ENCODE results near the gene CRYBG2. TPM values are rescaled to one million over a fixed set of nuclear protein-coding genes. Genes with fewer than 3 reads are reported as not detected.

The CRYBG2 gene
- total and polyA plus RNA-seq, 2 of the 13 experiments (the other 11 are each of a cell fraction or from before 2014, with no cell fraction given): 1.3 to 2.9 TPM

DNA sequence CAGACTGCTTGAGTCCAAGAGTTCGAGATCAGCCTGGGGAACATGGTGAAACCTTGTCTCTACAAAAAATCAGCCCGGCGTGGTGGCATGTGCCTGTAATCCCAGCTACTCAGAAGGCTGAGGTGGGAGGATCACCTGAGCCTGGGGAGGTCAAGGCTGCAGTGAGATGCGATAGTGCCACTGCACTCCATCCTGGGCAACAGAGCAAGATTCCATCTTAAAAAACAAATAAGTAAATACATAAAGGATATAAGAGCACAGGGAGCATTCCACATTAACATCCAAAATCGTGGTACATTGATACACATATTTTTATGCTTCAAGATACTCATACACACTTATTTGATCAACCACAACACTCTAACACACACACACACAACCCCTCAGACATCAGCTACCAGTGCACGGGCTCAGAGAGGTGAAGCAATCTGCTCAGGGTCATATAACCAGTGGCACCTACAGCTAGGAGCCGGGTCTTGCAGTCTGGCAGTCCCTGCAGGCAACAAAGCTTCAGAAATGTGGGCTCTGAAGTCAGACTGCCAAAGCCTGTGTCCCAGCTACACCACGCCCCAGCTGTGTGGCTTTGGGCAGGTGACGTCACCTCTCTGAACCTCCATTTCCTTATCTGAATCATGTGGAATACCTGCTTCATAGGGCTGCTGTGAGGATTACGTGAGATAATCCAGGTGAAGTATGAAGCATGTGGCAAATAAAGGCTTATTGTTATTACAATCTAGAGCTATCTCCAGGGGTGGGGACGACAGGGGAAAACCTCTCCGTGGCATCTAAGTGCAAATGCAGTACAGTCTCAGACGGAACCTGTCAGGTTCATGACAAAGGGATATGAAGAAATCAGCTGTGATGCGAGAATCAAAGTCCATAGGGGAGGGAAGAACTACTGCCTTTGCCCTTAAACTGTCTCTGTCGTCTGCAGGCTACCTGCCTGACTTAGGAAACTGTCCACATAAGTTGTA lies 4.8 kb upstream of the CRYBG2 start (continued):
- TF ChIP-seq GLI4 (CRISPR knock-in tag; IDR thresholded peaks at IDR 0.05; ENCODE audit: borderline replicate concordance): 0 out of 2 replicates have a peak, but pooled peaks have one; percentile 33
- TF ChIP-seq ZBTB2 (CRISPR knock-in tag; IDR thresholded peaks at IDR 0.05; ENCODE audit: low read depth): no peak
- TF ChIP-seq TAF1 (CRISPR knock-in tag; IDR thresholded peaks at IDR 0.05): 0 out of 2 replicates have a peak, but pooled peaks have one; percentile 32
- peak; percentile 25; the same call in 1 of the 2 replicates for TF ChIP-seq RARA (CRISPR knock-in tag; IDR thresholded peaks at IDR 0.05)
- TF ChIP-seq MYNN (CRISPR knock-in tag; IDR thresholded peaks at IDR 0.05; ENCODE audit: low read depth): no peak
- no peak for TF ChIP-seq HOMEZ (CRISPR knock-in tag; IDR thresholded peaks at IDR 0.05; ENCODE audit: low read depth)
- TF ChIP-seq ZNF768 (CRISPR knock-in tag; IDR thresholded peaks at IDR 0.05): peak; percentile 96
- TF ChIP-seq, protein P1, sequence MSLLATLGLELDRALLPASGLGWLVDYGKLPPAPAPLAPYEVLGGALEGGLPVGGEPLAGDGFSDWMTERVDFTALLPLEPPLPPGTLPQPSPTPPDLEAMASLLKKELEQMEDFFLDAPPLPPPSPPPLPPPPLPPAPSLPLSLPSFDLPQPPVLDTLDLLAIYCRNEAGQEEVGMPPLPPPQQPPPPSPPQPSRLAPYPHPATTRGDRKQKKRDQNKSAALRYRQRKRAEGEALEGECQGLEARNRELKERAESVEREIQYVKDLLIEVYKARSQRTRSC (CRISPR knock-in tag; IDR thresholded peaks at IDR 0.05; ENCODE audit: low read depth): no peak
- no peak for TF ChIP-seq RXRA (CRISPR knock-in tag; IDR thresholded peaks at IDR 0.05)
- no peak for TF ChIP-seq ZNF879 (CRISPR knock-in tag; IDR thresholded peaks at IDR 0.05)
- no peak for TF ChIP-seq ZNF629 (CRISPR knock-in tag; conservative IDR thresholded peaks at IDR 0.05)
- no peak for TF ChIP-seq ZNF12 (CRISPR knock-in tag; IDR thresholded peaks at IDR 0.05)
- TF ChIP-seq, protein P2, sequence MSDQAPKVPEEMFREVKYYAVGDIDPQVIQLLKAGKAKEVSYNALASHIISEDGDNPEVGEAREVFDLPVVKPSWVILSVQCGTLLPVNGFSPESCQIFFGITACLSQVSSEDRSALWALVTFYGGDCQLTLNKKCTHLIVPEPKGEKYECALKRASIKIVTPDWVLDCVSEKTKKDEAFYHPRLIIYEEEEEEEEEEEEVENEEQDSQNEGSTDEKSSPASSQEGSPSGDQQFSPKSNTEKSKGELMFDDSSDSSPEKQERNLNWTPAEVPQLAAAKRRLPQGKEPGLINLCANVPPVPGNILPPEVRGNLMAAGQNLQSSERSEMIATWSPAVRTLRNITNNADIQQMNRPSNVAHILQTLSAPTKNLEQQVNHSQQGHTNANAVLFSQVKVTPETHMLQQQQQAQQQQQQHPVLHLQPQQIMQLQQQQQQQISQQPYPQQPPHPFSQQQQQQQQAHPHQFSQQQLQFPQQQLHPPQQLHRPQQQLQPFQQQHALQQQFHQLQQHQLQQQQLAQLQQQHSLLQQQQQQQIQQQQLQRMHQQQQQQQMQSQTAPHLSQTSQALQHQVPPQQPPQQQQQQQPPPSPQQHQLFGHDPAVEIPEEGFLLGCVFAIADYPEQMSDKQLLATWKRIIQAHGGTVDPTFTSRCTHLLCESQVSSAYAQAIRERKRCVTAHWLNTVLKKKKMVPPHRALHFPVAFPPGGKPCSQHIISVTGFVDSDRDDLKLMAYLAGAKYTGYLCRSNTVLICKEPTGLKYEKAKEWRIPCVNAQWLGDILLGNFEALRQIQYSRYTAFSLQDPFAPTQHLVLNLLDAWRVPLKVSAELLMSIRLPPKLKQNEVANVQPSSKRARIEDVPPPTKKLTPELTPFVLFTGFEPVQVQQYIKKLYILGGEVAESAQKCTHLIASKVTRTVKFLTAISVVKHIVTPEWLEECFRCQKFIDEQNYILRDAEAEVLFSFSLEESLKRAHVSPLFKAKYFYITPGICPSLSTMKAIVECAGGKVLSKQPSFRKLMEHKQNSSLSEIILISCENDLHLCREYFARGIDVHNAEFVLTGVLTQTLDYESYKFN (CRISPR knock-in tag; conservative IDR thresholded peaks at IDR 0.05): peak; percentile 68
- no peak for TF ChIP-seq SRSF4 (IDR thresholded peaks at IDR 0.05; ENCODE audit: low read depth, low read length, poor library complexity, severe bottlenecking)
- TF ChIP-seq E2F2 (CRISPR knock-in tag; IDR thresholded peaks at IDR 0.05; ENCODE audit: borderline replicate concordance): no peak
- peak; percentile 33 for TF ChIP-seq TBL1XR1 (IDR thresholded peaks at IDR 0.05; ENCODE audit: borderline replicate concordance, low read length, partially characterized antibody)
- TF ChIP-seq HOXA7 (CRISPR knock-in tag; IDR thresholded peaks at IDR 0.05): no peak
- TF ChIP-seq ZNF34 (CRISPR knock-in tag; IDR thresholded peaks at IDR 0.05; ENCODE audit: borderline replicate concordance): no peak
- no peak for TF ChIP-seq FIP1L1 (IDR thresholded peaks at IDR 0.05; ENCODE audit: borderline replicate concordance, insufficient read depth, low read depth, low read length)
- no peak for TF ChIP-seq MAF1 (CRISPR knock-in tag; IDR thresholded peaks at IDR 0.05; ENCODE audit: borderline replicate concordance)
